ENCODE measurements around the gene IGHMBP2.

Gene IGHMBP2

GRCh38 chr11:68982134-68982533, 78.4 kb downstream of the IGHMBP2 start:
- no peak for DNase-seq (ENCODE audit: low read depth)

- DNase-seq (ENCODE audit: low read depth), result no peak
Measured at GRCh38 chr11:68983801-68984200, 80.1 kb downstream of the IGHMBP2 start.

GRCh38 chr11:68987211-68987610, 83.5 kb downstream of the IGHMBP2 start:
- peak; percentile 67 for DNase-seq (ENCODE audit: low read depth)

DNA sequence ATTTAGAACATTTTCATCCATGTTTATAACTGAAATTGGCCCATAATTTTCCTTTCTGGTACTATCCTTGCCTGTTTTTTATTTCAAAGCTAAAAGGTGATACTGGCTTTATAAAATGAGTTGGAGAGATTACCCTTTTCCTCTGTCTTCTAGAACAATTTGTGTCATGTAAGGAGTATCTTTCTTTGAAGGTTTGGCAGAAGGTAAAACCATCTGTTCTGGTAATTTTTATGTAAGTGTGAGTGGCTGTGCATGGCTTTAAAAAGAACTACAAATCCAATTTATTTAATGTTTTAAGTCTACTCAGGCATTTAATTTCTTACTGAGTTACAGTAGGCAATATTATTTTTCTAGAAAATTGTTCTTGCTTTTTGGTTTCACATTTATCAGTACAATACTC, 84.8 kb downstream of the IGHMBP2 start:
- DNase-seq (ENCODE audit: low read depth), result no peak
